Coronary artery (tissue), 2 donors: Measurements from ENCODE around the gene TTC28.

Experiments used
- DNase-seq: peaks from one replicate; pipeline ENCODE4 v3.0.0-alpha.2; 2017; ENCODE audit warnings: low spot score
- H3K27ac ChIP-seq, 2 donors: fragments of 200-600 bp; sonication (generic); one replicate each; pipeline ENCODE4 v1.5.1; 2016 to 2019
- H3K4me3 ChIP-seq: fragments of 200-600 bp; sonication (generic); 2 replicates; pipeline ENCODE4 v1.5.1; 2016; ENCODE audit warnings: mild to moderate bottlenecking, moderate library complexity
- CTCF ChIP-seq: fragments of 200-600 bp; sonication (generic); IDR thresholded peaks from one replicate; pipeline ENCODE4 v1.5.1; 2019; ENCODE audit warnings: antibody characterized with exemption

TTC28 gene

GRCh38 chr22:27970596-27971220 lies 708.9 kb downstream of the TTC28 start:
- no peak for TF ChIP-seq CTCF
- no peak for DNase-seq
- Histone ChIP-seq H3K27ac (no peak overlapping the region), H3K4me3 (no peak overlapping the region)

- no peak for DNase-seq
- no peak for TF ChIP-seq CTCF
- Histone ChIP-seq H3K27ac (no peak overlapping the region), H3K4me3 (no peak overlapping the region)
These were observed 713.2 kb downstream of the TTC28 start for GRCh38 chr22:27966168-27967064.

- TF ChIP-seq CTCF: no peak
- Histone ChIP-seq H3K4me3 (no peak overlapping the region), H3K27ac (peak overlapping the region; percentile 6 to 39)
- no peak for DNase-seq
These were observed 717.2 kb downstream of the TTC28 start for GRCh38 chr22:27962268-27963044.

GRCh38 chr22:27961680-27962079 lies 718.0 kb downstream of the TTC28 start:
- DNase-seq: no peak
- Histone ChIP-seq H3K27ac (peak overlapping the region; percentile 6 to 39), H3K4me3 (no peak overlapping the region)
- TF ChIP-seq CTCF: no peak

- no peak for TF ChIP-seq CTCF
- DNase-seq: no peak
- H3K27ac ChIP-seq: no peak overlapping the region
- H3K4me3 ChIP-seq: no peak overlapping the region
These were observed 718.5 kb downstream of the TTC28 start for GRCh38 chr22:27961182-27961581.

GRCh38 chr22:27959335-27960090 lies 720.1 kb downstream of the TTC28 start:
- DNase-seq: no peak
- TF ChIP-seq CTCF: no peak
- Histone ChIP-seq H3K27ac (no peak overlapping the region), H3K4me3 (no peak overlapping the region)
